Spleen (tissue), 11 donors: ENCODE results near the gene IFT80. TPM values are rescaled to one million over a fixed set of nuclear protein-coding genes. Genes with fewer than 3 reads are reported as not detected.

ENCODE experiments used
- DNase-seq: peaks from one replicate; pipeline ENCODE4 v3.0.0-alpha.2; 2020
- H3K27ac ChIP-seq, 8 donors: fragments of 200-600 bp; sonication (generic) in 7 of 8; 1 replicate in 4 of 8; 2 replicates in 4 of 8; pipeline versions ENCODE4 v1.5.0 to v1.8.0; 2016 to 2021; ENCODE audit warnings: inconsistent platforms in 4 of 8, mild to moderate bottlenecking in 4 of 8, moderate library complexity in 1 of 8
- H3K27me3 ChIP-seq, 7 donors: fragments of 200-600 bp; sonication (generic) in 6 of 7; replicated peaks in 1 of 7; 1 replicate in 4 of 7; 2 replicates in 3 of 7; pipeline versions ENCODE4 v1.5.0 to v1.8.0; 2016 to 2021; ENCODE audit warnings: inconsistent platforms in 3 of 7, mild to moderate bottlenecking in 1 of 7
- H3K36me3 ChIP-seq, 6 donors: fragments of 200-600 bp; sonication (generic) in 5 of 6; 1 replicate in 4 of 6; 2 replicates in 2 of 6; pipeline versions ENCODE4 v1.5.0 to v1.8.0; 2016 to 2021; ENCODE audit warnings: inconsistent platforms in 2 of 6
- H3K4me1 ChIP-seq, 6 donors: fragments of 200-600 bp; sonication (generic) in 5 of 6; 1 replicate in 3 of 6; 2 replicates in 3 of 6; pipeline versions ENCODE4 v1.5.0 to v1.8.0; 2016 to 2021; ENCODE audit warnings: inconsistent platforms in 3 of 6
- H3K4me3 ChIP-seq, 8 donors: fragments of 200-600 bp; sonication (generic) in 7 of 8; 1 replicate in 4 of 8; 2 replicates in 4 of 8; pipeline versions ENCODE4 v1.5.0 to v1.8.0; 2016 to 2021; ENCODE audit warnings: inconsistent platforms in 4 of 8, mild to moderate bottlenecking in 4 of 8, moderate library complexity in 2 of 8
- H3K9me3 ChIP-seq, 8 donors: fragments of 200-600 bp; sonication (generic) in 7 of 8; 1 replicate in 4 of 8; 2 replicates in 4 of 8; pipeline versions ENCODE4 v1.5.0 to v1.8.0; 2016 to 2021; ENCODE audit warnings: inconsistent platforms in 4 of 8
- CTCF ChIP-seq, 11 experiments: fragments of 200-600 bp in 7 of 11; fragments of 450-650 bp in 4 of 11; sonication (generic) in 4 of 11; IDR thresholded peaks in 8 of 11; conservative IDR thresholded peaks in 3 of 11; 1 replicate in 7 of 11; 2 replicates in 4 of 11; pipeline versions ENCODE4 v1.4.0 to v1.8.0; 2016 to 2021; ENCODE audit warnings: antibody characterized with exemption in 11 of 11, inconsistent platforms in 4 of 11, mild to moderate bottlenecking in 1 of 11
- POLR2A ChIP-seq, 3 donors: fragments of 450-650 bp; IDR thresholded peaks; one replicate each; pipeline ENCODE4 v1.5.1; 2017; ENCODE audit warnings: antibody characterized with exemption in 3 of 3, mild to moderate bottlenecking in 1 of 3
- POLR2AphosphoS5 ChIP-seq, 3 donors: sonication (generic); formaldehyde crosslinking; IDR thresholded peaks; one replicate each; pipeline ENCODE4 v1.5.1; 2017; ENCODE audit warnings: antibody characterized with exemption in 3 of 3
- WGBS, 5 donors: extraction: QIAGEN DNeasy Blood & Tissue Kit in 3 of 5; methylation state at CpG; one replicate each; pipeline versions ENCODE4 v1.1.5 to v1.1.7; 2013 to 2018; 5-methylcytosine and 5-hydroxymethylcytosine counted together
- intact Hi-C: fragments of 100-400 bp; cut with DNase I; formaldehyde crosslinking; loops from one replicate; pipeline ENCODE4 v1.15.0; 2023; ENCODE audit warnings: low total_unique reads
- microRNA-seq, 3 donors: library from miRNA; unstranded; fragments of <30 nt; microRNA quantifications; one replicate each; pipeline versions ENCODE4 to v1.1.0, GENCODE V29; 2019 to 2020
- polyA plus RNA-seq, 3 donors: library from polyadenylated mRNA; stranded (reverse); fragments of 200-250 nt; gene quantifications; one replicate each; pipeline ENCODE4 v1.2.1, GENCODE V29; 2013
- small RNA-seq, 4 donors: library from RNA; depleted of rRNA; stranded (forward); fragments of <200 nt; gene quantifications; one replicate each; pipeline ENCODE3, GENCODE V24; 2016
- total RNA-seq, 7 donors: library from RNA; depleted of rRNA in 3 of 7; stranded (reverse); fragments of >200 nt in 3 of 7; fragmentation: NEBNext Ultra II Directional in 4 of 7; extraction: Animal tissue kit (Norgen Biotek cat#: 25700) in 4 of 7; gene quantifications; one replicate each; pipeline versions ENCODE4 v1.1.0 to v1.2.1, GENCODE V29; 2016 to 2021
- donor health status: healthy with polysubstance abuse.
- donor health status: DM: no; HTN: no; CAD: no; lungs with moderate emphysema.
- donor health status: DM: no; HTN: no; CAD: no.
- donor health status: Bipolar disorder and iron deficiency.
- donor health status: healthy.
- donor health status: DM: no; HTN: no; CAD: no.
- donor health status: DM: yes; HTN: yes; CAD: no.

The IFT80 gene
- total and polyA plus RNA-seq, 10 donors, result 15.3 to 44.0 (median 21.5) TPM

DNA sequence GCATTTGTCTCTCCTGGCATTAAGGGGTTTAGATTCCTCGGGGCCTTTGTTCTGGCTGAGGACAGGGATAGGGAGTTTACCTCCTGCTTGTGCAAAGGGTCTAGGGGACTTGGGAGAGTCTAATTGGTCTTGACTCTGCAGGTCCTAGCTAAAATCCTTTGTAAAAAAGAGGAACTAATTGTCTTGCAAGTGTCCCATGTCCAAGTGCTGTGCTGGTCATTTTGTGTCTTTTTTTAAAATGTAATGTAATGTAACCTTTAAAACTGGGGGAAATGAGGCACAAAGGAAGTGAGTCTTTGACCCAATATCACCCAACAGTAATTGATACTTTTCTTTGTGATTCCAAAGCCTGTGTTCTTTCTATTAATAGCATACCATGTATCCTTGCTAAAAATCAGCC is 188.7 kb downstream of the IFT80 start:
- intact Hi-C loops, result no loop called here
- WGBS, 5 donors, result 75 to 100% (median 89%) methylated on average over 1 of the region's 1 CpG
- no peak overlapping the region for H3K4me3 ChIP-seq
- no peak overlapping the region for H3K27ac ChIP-seq
- H3K4me1 ChIP-seq, result no peaks in the 10 kb centered on the region
- no peaks in the 10 kb centered on the region for H3K36me3 ChIP-seq
- no peaks in the 10 kb centered on the region for H3K9me3 ChIP-seq
- DNase-seq, result no peak
- no peak for TF ChIP-seq POLR2A (IDR thresholded peaks at IDR 0.05)
- no peak for TF ChIP-seq POLR2AphosphoS5 (IDR thresholded peaks at IDR 0.05)
- no peak for TF ChIP-seq CTCF (IDR thresholded peaks at IDR 0.05 in 8 of 11, conservative IDR thresholded peaks at IDR 0.05 in 3 of 11)
- H3K27me3 ChIP-seq, result peaks cover 0 to 3% (median 0%) of the 10 kb centered on the region in 7 donors

Small RNAs within 50 kb of the gene (microRNA-seq; reads per million reads assigned to microRNA genes)
- gene MIR15B (2,331 to 4,789 (median 2,932) reads per million in 3 donors), gene MIR16-2 (927 to 1,331 (median 928) reads per million in 3 donors)

Small RNAs within 50 kb of the gene (small RNA-seq; reads per million reads assigned to genes)
- gene MIR15B (9.3 to 19.6 (median 14.1) reads per million in 4 donors), gene MIR16-2 (1.7 to 4.7 (median 3.1) reads per million in 4 donors)

Other genes with a start within 250 kb of the IFT80 start
- gene C3orf80, start 173.8 kb downstream of the IFT80 start, total RNA-seq, result 1 to 10 TPM in 4 of 7 donors, under 1 TPM in 3; 0.26 to 2.7 (median 1.4) TPM
- gene C3orf80, start 173.8 kb downstream of the IFT80 start, polyA plus RNA-seq, result under 1 TPM; 0.07 to 0.35 (median 0.20) TPM
- gene SMC4, start 425 bp upstream of the IFT80 start, total RNA-seq, result 100 to 1,000 TPM in 1 of 7 donors, 10 to 100 TPM in 6; 48.3 to 112 (median 56.5) TPM
- gene SMC4, start 425 bp upstream of the IFT80 start, polyA plus RNA-seq, result 10 to 100 TPM; 21.2 to 28.3 (median 23.5) TPM
- 10 to 100 TPM; 11.2 to 21.4 (median 12.7) TPM for gene TRIM59, start 50.6 kb upstream of the IFT80 start, total RNA-seq
- 1 to 10 TPM; 3.3 to 5.8 (median 5.4) TPM for gene TRIM59, start 50.6 kb upstream of the IFT80 start, polyA plus RNA-seq
- 10 to 100 TPM; 34.4 to 50.6 (median 43.9) TPM for gene KPNA4, start 166.3 kb upstream of the IFT80 start, total RNA-seq
- 10 to 100 TPM in 2 of 3 donors, 1 to 10 TPM in 1; 8.3 to 12.6 (median 10.1) TPM for gene KPNA4, start 166.3 kb upstream of the IFT80 start, polyA plus RNA-seq